GM12873 (cell line): ENCODE results near the gene ENO2.

Experiments
- TF ChIP-seq, protein P1 (sequence below): IDR thresholded peaks from 2 replicates; pipeline ENCODE4 v1.5.1; 2012; ENCODE audit warnings: low read depth, mild to moderate bottlenecking, moderate library complexity, low read length, control low read depth; ENCODE audit not compliant: insufficient read depth; ENCODE audit errors: missing control alignments

Gene ENO2

GRCh38 chr12:6935371-6936193 lies 21.2 kb downstream of the ENO2 start:
- TF ChIP-seq, protein P1, sequence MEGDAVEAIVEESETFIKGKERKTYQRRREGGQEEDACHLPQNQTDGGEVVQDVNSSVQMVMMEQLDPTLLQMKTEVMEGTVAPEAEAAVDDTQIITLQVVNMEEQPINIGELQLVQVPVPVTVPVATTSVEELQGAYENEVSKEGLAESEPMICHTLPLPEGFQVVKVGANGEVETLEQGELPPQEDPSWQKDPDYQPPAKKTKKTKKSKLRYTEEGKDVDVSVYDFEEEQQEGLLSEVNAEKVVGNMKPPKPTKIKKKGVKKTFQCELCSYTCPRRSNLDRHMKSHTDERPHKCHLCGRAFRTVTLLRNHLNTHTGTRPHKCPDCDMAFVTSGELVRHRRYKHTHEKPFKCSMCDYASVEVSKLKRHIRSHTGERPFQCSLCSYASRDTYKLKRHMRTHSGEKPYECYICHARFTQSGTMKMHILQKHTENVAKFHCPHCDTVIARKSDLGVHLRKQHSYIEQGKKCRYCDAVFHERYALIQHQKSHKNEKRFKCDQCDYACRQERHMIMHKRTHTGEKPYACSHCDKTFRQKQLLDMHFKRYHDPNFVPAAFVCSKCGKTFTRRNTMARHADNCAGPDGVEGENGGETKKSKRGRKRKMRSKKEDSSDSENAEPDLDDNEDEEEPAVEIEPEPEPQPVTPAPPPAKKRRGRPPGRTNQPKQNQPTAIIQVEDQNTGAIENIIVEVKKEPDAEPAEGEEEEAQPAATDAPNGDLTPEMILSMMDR, result no peak

DNA sequence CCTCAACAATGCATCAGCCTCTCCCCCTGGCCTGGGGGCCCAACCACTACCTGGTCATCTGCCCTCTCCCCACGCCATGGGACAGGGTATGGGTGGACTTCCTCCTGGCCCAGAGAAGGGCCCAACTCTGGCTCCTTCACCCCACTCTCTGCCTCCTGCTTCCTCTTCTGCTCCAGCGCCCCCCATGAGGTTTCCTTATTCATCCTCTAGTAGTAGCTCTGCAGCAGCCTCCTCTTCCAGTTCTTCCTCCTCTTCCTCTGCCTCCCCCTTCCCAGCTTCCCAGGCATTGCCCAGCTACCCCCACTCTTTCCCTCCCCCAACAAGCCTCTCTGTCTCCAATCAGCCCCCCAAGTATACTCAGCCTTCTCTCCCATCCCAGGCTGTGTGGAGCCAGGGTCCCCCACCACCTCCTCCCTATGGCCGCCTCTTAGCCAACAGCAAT lies 21.8 kb downstream of the ENO2 start:
- TF ChIP-seq, protein P1, result no peak

DNA sequence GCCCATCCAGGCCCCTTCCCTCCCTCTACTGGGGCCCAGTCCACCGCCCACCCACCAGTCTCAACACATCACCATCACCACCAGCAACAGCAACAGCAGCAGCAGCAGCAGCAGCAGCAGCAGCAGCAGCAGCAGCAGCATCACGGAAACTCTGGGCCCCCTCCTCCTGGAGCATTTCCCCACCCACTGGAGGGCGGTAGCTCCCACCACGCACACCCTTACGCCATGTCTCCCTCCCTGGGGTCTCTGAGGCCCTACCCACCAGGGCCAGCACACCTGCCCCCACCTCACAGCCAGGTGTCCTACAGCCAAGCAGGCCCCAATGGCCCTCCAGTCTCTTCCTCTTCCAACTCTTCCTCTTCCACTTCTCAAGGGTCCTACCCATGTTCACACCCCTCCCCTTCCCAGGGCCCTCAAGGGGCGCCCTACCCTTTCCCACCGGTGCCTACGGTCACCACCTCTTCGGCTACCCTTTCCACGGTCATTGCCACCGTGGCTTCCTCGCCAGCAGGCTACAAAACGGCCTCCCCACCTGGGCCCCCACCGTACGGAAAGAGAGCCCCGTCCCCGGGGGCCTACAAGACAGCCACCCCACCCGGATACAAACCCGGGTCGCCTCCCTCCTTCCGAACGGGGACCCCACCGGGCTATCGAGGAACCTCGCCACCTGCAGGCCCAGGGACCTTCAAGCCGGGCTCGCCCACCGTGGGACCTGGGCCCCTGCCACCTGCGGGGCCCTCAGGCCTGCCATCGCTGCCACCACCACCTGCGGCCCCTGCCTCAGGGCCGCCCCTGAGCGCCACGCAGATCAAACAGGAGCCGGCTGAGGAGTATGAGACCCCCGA lies 22.5 kb downstream of the ENO2 start:
- TF ChIP-seq, protein P1, result peak; percentile 8

GRCh38 chr12:6937481-6938352 lies 23.3 kb downstream of the ENO2 start:
- TF ChIP-seq, protein P1, result peak; percentile 95

- TF ChIP-seq, protein P1, result no peak
These were observed 24.2 kb downstream of the ENO2 start for GRCh38 chr12:6938353-6939190.

GRCh38 chr12:6939191-6939540 lies 24.8 kb downstream of the ENO2 start:
- TF ChIP-seq, protein P1, result no peak
